Right lobe of liver (tissue), 4 donors: Measurements from ENCODE around the gene HACD2.

Experiments used
- CTCF ChIP-seq, 4 donors: fragments of 200-600 bp in 3 of 4; fragments of 450-650 bp in 1 of 4; IDR thresholded peaks; one replicate each; pipeline versions ENCODE4 v1.5.1 to v1.8.0; 2016 to 2022; ENCODE audit warnings: antibody characterized with exemption in 4 of 4, mild to moderate bottlenecking in 2 of 4
- POLR2A ChIP-seq: fragments of 450-650 bp; IDR thresholded peaks from one replicate; pipeline ENCODE4 v1.6.1; 2017; ENCODE audit warnings: antibody characterized with exemption, mild to moderate bottlenecking
- donor health status: DM: no; HTN: no; CAD: no.
- donor health status: DM: no; HTN: no; CAD: no.
- donor health status: DM: no; HTN: yes; CAD: no.

GRCh38 chr3:123609063-123609462 lies 24.2 kb upstream of the HACD2 start:
- TF ChIP-seq CTCF (IDR thresholded peaks at IDR 0.05), result no peak
- TF ChIP-seq POLR2A, result no peak
